SU-DHL-6 (cell line): ENCODE data around the gene GRID2.

ENCODE experiments used
- H2AFZ ChIP-seq: fragments of 200-600 bp; sonication (generic); 2 replicates; pipeline ENCODE4 v1.6.1; 2014; ENCODE audit warnings: low read depth, mild to moderate bottlenecking, moderate library complexity, mixed read lengths, antibody characterized with exemption, low read length; ENCODE audit not compliant: severe bottlenecking
- H3F3A ChIP-seq: fragments of 200-600 bp; shearing (Covaris generic); 2 replicates; pipeline ENCODE4 v1.6.0; 2016; ENCODE audit warnings: antibody characterized with exemption, mild to moderate bottlenecking; ENCODE audit not compliant: insufficient read depth
- H3K27ac ChIP-seq: fragments of 200-600 bp; sonication (generic); 2 replicates; pipeline ENCODE4 v1.5.1; 2016; ENCODE audit warnings: low read depth, mild to moderate bottlenecking, low read length, moderate library complexity, mixed read lengths
- H3K27me3 ChIP-seq: fragments of 200-600 bp; sonication (generic), shearing (Covaris generic); 2 replicates; pipeline ENCODE4 v1.6.0; 2014; ENCODE audit warnings: mild to moderate bottlenecking, low read length
- H3K36me3 ChIP-seq: fragments of 200-600 bp; sonication (generic); 2 replicates; pipeline ENCODE4 v1.6.1; 2014; ENCODE audit warnings: mild to moderate bottlenecking, low read length, mixed read lengths
- H3K4me2 ChIP-seq: fragments of 300-600, 200-600 bp; shearing (Covaris generic), sonication (generic); 2 replicates; pipeline ENCODE4 v1.6.0; 2014; ENCODE audit warnings: low read length, low read depth, mild to moderate bottlenecking; ENCODE audit not compliant: poor library complexity, severe bottlenecking
- H3K4me3 ChIP-seq: fragments of 200-600 bp; sonication (generic); 2 replicates; pipeline ENCODE4 v1.5.1; 2014; ENCODE audit warnings: antibody characterized with exemption, low read length, mild to moderate bottlenecking, mixed read lengths; ENCODE audit not compliant: insufficient read depth, poor library complexity, severe bottlenecking
- H3K79me2 ChIP-seq: fragments of 200-600 bp; sonication (generic); 2 replicates; pipeline ENCODE4 v1.6.1; 2014; ENCODE audit warnings: mild to moderate bottlenecking, low read length, moderate library complexity; ENCODE audit not compliant: insufficient read depth
- H3K9ac ChIP-seq: fragments of 200-600 bp; sonication (generic); 2 replicates; pipeline ENCODE4 v1.7.0; 2014; ENCODE audit warnings: mild to moderate bottlenecking, low read length
- H3K9me2 ChIP-seq: fragments of 200-600 bp; sonication (generic); replicated peaks from 2 replicates; pipeline ENCODE4 v1.6.1; 2014; ENCODE audit warnings: low read length; ENCODE audit not compliant: insufficient read depth
- H3K9me3 ChIP-seq: fragments of 200-600 bp; sonication (generic); 2 replicates; pipeline ENCODE4 v1.6.1; 2014; ENCODE audit warnings: low read length, mixed read lengths; ENCODE audit not compliant: insufficient read depth
- H4K20me1 ChIP-seq: fragments of 200-600 bp; sonication (generic); 2 replicates; pipeline ENCODE4 v1.6.1; 2014; ENCODE audit warnings: low read depth, mild to moderate bottlenecking, antibody characterized with exemption, low read length, moderate library complexity, mixed read lengths
- EZH2phosphoT487 ChIP-seq: fragments of 200-600 bp; sonication (generic), shearing (Covaris generic); conservative IDR thresholded peaks from 2 replicates; pipeline ENCODE4 v1.6.1; 2018; ENCODE audit warnings: mild to moderate bottlenecking, antibody characterized with exemption, low read length, moderate library complexity, mixed read lengths
- TF ChIP-seq, protein P1 (sequence below): fragments of 200-600 bp; sonication (generic); IDR thresholded peaks from one replicate; pipeline ENCODE4 v1.5.1; 2017; ENCODE audit warnings: antibody characterized with exemption, mild to moderate bottlenecking, low read length, moderate library complexity; ENCODE audit not compliant: insufficient read depth, poor library complexity, severe bottlenecking

The GRID2 gene

GRCh38 chr4:92279296-92279695 is 24.5 kb upstream of the GRID2 start:
- Histone ChIP-seq H4K20me1 (no peaks in the 10 kb centered on the region), H3K9ac (no peak overlapping the region), H3K36me3 (no peaks in the 10 kb centered on the region), H3K27me3 (no peaks in the 10 kb centered on the region), H2AFZ (no peak overlapping the region), H3K9me2 (no peaks in the 10 kb centered on the region), H3K79me2 (no peaks in the 10 kb centered on the region), H3K4me3 (no peak overlapping the region), H3F3A (no peaks in the 10 kb centered on the region), H3K9me3 (no peaks in the 10 kb centered on the region), H3K27ac (no peak overlapping the region), H3K4me2 (no peak overlapping the region)
- no peak for TF ChIP-seq EZH2phosphoT487
- TF ChIP-seq, protein P1, sequence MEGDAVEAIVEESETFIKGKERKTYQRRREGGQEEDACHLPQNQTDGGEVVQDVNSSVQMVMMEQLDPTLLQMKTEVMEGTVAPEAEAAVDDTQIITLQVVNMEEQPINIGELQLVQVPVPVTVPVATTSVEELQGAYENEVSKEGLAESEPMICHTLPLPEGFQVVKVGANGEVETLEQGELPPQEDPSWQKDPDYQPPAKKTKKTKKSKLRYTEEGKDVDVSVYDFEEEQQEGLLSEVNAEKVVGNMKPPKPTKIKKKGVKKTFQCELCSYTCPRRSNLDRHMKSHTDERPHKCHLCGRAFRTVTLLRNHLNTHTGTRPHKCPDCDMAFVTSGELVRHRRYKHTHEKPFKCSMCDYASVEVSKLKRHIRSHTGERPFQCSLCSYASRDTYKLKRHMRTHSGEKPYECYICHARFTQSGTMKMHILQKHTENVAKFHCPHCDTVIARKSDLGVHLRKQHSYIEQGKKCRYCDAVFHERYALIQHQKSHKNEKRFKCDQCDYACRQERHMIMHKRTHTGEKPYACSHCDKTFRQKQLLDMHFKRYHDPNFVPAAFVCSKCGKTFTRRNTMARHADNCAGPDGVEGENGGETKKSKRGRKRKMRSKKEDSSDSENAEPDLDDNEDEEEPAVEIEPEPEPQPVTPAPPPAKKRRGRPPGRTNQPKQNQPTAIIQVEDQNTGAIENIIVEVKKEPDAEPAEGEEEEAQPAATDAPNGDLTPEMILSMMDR = no peak

- Histone ChIP-seq H3F3A (no peaks in the 10 kb centered on the region), H3K9me3 (no peaks in the 10 kb centered on the region), H4K20me1 (no peaks in the 10 kb centered on the region), H3K36me3 (no peaks in the 10 kb centered on the region), H3K9me2 (no peaks in the 10 kb centered on the region), H3K79me2 (no peaks in the 10 kb centered on the region), H3K27ac (no peak overlapping the region), H3K27me3 (no peaks in the 10 kb centered on the region), H3K4me2 (no peak overlapping the region), H2AFZ (no peak overlapping the region), H3K9ac (no peak overlapping the region), H3K4me3 (no peak overlapping the region)
- TF ChIP-seq EZH2phosphoT487 = no peak
- TF ChIP-seq, protein P1 = no peak
Measured at GRCh38 chr4:92299152-92299551, 4.6 kb upstream of the GRID2 start.

GRCh38 chr4:92304121-92304520 is 355 bp downstream of the GRID2 start:
- H3K27me3 ChIP-seq = no peaks in the 10 kb centered on the region
- no peaks in the 10 kb centered on the region for H3K79me2 ChIP-seq
- no peaks in the 10 kb centered on the region for H3F3A ChIP-seq
- H2AFZ ChIP-seq = no peak overlapping the region
- no peaks in the 10 kb centered on the region for H3K9me2 ChIP-seq
- H3K4me3 ChIP-seq = no peak overlapping the region
- no peaks in the 10 kb centered on the region for H3K9me3 ChIP-seq
- no peak for TF ChIP-seq EZH2phosphoT487
- TF ChIP-seq, protein P1 = no peak
- H3K4me2 ChIP-seq = no peak overlapping the region
- H3K9ac ChIP-seq = no peak overlapping the region
- no peak overlapping the region for H3K27ac ChIP-seq
- H4K20me1 ChIP-seq = no peaks in the 10 kb centered on the region
- no peaks in the 10 kb centered on the region for H3K36me3 ChIP-seq
